GM23338 (cell line): ENCODE measurements around the gene OCA2. TPM values are rescaled to one million over a fixed set of nuclear protein-coding genes. Genes with fewer than 3 reads are reported as not detected.

Experiments
- ATAC-seq: fragments of 200-7000 bp; cut with Tn5 transposase; 3 replicates; pipeline ENCODE4 v1.9.1; 2020
- DNase-seq: peaks from one replicate; pipeline ENCODE4 v3.0.0-alpha.2; 2015; ENCODE audit warnings: low spot score
- H2AFZ ChIP-seq: fragments of 200-600 bp; sonication (generic); 2 replicates; pipeline ENCODE4 v1.8.0; 2016; ENCODE audit warnings: antibody characterized with exemption, mild to moderate bottlenecking, moderate library complexity
- H3F3A ChIP-seq: fragments of 200-600 bp; sonication (generic); replicated peaks from 2 replicates; pipeline ENCODE4 v1.8.0; 2017; ENCODE audit warnings: antibody characterized with exemption, mixed run types, low read depth
- H3K27ac ChIP-seq: fragments of 200-600 bp; sonication (generic); 2 replicates; pipeline ENCODE4 v1.6.1; 2016; ENCODE audit warnings: low read depth
- H3K27me3 ChIP-seq: fragments of 200-600 bp; sonication (generic); 2 replicates; pipeline ENCODE4 v1.8.0; 2016; ENCODE audit warnings: mild to moderate bottlenecking, mixed run types, moderate library complexity; ENCODE audit not compliant: insufficient read depth
- H3K36me3 ChIP-seq: fragments of 200-600 bp; sonication (generic); 2 replicates; pipeline ENCODE4 v1.8.0; 2016; ENCODE audit warnings: mild to moderate bottlenecking; ENCODE audit not compliant: insufficient read depth
- H3K4me1 ChIP-seq: fragments of 200-600 bp; sonication (generic); 2 replicates; pipeline ENCODE4 v1.8.0; 2016; ENCODE audit warnings: mild to moderate bottlenecking, moderate library complexity; ENCODE audit not compliant: insufficient read depth
- H3K4me2 ChIP-seq: fragments of 200-600 bp; sonication (generic); 2 replicates; pipeline ENCODE4 v1.7.1; 2017; ENCODE audit warnings: mixed run types
- H3K4me3 ChIP-seq: fragments of 200-600 bp; sonication (generic); 2 replicates; pipeline ENCODE4 v1.6.1; 2016; ENCODE audit warnings: mixed run types
- H3K79me2 ChIP-seq: fragments of 200-600 bp; sonication (generic); replicated peaks from 2 replicates; pipeline ENCODE4 v1.8.0; 2017; ENCODE audit warnings: mild to moderate bottlenecking; ENCODE audit not compliant: insufficient read depth
- H3K9me2 ChIP-seq: fragments of 200-600 bp; sonication (generic); 2 replicates; pipeline ENCODE4 v1.8.0; 2017; ENCODE audit not compliant: insufficient read depth
- H4K20me1 ChIP-seq: fragments of 200-600 bp; sonication (generic); replicated peaks from 2 replicates; pipeline ENCODE4 v1.8.0; 2017; ENCODE audit warnings: mild to moderate bottlenecking; ENCODE audit not compliant: insufficient read depth
- H3K27ac Mint-ChIP-seq: 2 replicates; pipeline ENCODE4 v1.8.0; 2020; ENCODE audit warnings: inconsistent platforms, mild to moderate bottlenecking, moderate library complexity, mixed read lengths
- H3K27me3 Mint-ChIP-seq: 3 replicates; pipeline ENCODE4 v1.8.0; 2022; ENCODE audit warnings: low read depth, mild to moderate bottlenecking, moderate library complexity, mixed read lengths, inconsistent platforms; ENCODE audit not compliant: insufficient read depth, poor library complexity
- H3K36me3 Mint-ChIP-seq: 3 replicates; pipeline ENCODE4 v1.8.0; 2021; ENCODE audit warnings: low read depth, mild to moderate bottlenecking, inconsistent platforms, moderate library complexity, mixed read lengths
- H3K4me1 Mint-ChIP-seq: 3 replicates; pipeline ENCODE4 v1.8.0; 2020; ENCODE audit warnings: mild to moderate bottlenecking, inconsistent platforms, mixed read lengths
- H3K4me3 Mint-ChIP-seq: 3 replicates; pipeline ENCODE4 v1.8.0; 2021; ENCODE audit warnings: moderate library complexity, mild to moderate bottlenecking, inconsistent platforms, mixed read lengths
- H3K9me3 Mint-ChIP-seq: 3 replicates; pipeline ENCODE4 v1.8.0; 2020; ENCODE audit warnings: moderate library complexity, mild to moderate bottlenecking, inconsistent platforms, mixed read lengths
- CREB1 ChIP-seq: fragments of 250-450 bp; sonication (Bioruptor Pico); IDR thresholded peaks from 2 replicates; pipeline ENCODE4 v1.5.0; 2020; ENCODE audit warnings: low read depth, mild to moderate bottlenecking, moderate library complexity
- ETS1 ChIP-seq: IDR thresholded peaks from 2 replicates; pipeline ENCODE4 v1.6.1; 2016; ENCODE audit warnings: antibody characterized with exemption
- EZH2 ChIP-seq: fragments of 200-600 bp; sonication (generic); IDR thresholded peaks from one replicate; pipeline ENCODE4 v1.8.0; 2017; ENCODE audit warnings: antibody characterized with exemption, mild to moderate bottlenecking, low read depth; ENCODE audit not compliant: unreplicated experiment
- JUNB ChIP-seq: IDR thresholded peaks from one replicate; pipeline ENCODE4 v1.6.1; 2016; ENCODE audit warnings: antibody characterized with exemption; ENCODE audit not compliant: unreplicated experiment
- NANOG ChIP-seq: IDR thresholded peaks from 2 replicates; pipeline ENCODE4 v1.6.1; 2016; ENCODE audit warnings: antibody characterized with exemption, borderline replicate concordance
- POLR2AphosphoS5 ChIP-seq: IDR thresholded peaks from 2 replicates; pipeline ENCODE4 v1.6.1; 2016; ENCODE audit warnings: antibody characterized with exemption, low read depth
- REST ChIP-seq: IDR thresholded peaks from one replicate; pipeline ENCODE4 v1.6.1; 2018; ENCODE audit warnings: antibody characterized with exemption; ENCODE audit not compliant: unreplicated experiment
- STAT1 ChIP-seq: IDR thresholded peaks from one replicate; pipeline ENCODE4 v1.6.1; 2016; ENCODE audit warnings: antibody characterized with exemption; ENCODE audit not compliant: unreplicated experiment
- ZNF114 ChIP-seq: fragments of 250-450 bp; sonication (Bioruptor Pico); IDR thresholded peaks from 2 replicates; pipeline ENCODE4 v1.5.0; 2020; ENCODE audit warnings: mild to moderate bottlenecking, moderate library complexity
- ZNF331 ChIP-seq: fragments of 250-450 bp; sonication (Bioruptor Pico); IDR thresholded peaks from 2 replicates; pipeline ENCODE4 v1.5.0; 2020; ENCODE audit warnings: low read depth, mild to moderate bottlenecking, moderate library complexity
- ZNF462 ChIP-seq: fragments of 250-450 bp; sonication (Bioruptor Pico); IDR thresholded peaks from 2 replicates; pipeline ENCODE4 v1.5.0; 2020; ENCODE audit warnings: mild to moderate bottlenecking, moderate library complexity
- polyA plus RNA-seq: library from polyadenylated mRNA; unstranded; fragments of >200 nt; fragmentation: Nextera tagmentation; extraction: Ambion mirVana; gene quantifications from 2 replicates; pipeline ENCODE4 v1.2.1, GENCODE V29; 2016
- total RNA-seq: library from RNA; depleted of rRNA; stranded (reverse); fragments of >200 nt; shearing (Covaris generic); gene quantifications from 2 replicates; pipeline ENCODE4 v1.2.3, GENCODE V29; 2014
- TF ChIP-seq, protein P1 (sequence below), 2 experiments: fragments of 200-600 bp in 1 of 2; sonication (generic) in 1 of 2; conservative IDR thresholded peaks; 2 replicates each; pipeline versions ENCODE4 v1.5.1 to v1.6.1; 2016 to 2017; ENCODE audit warnings: antibody characterized with exemption in 2 of 2, low read depth in 2 of 2, mild to moderate bottlenecking in 2 of 2, moderate library complexity in 1 of 2

Gene OCA2
- total and polyA plus RNA-seq, 2 experiments from 2014 or later, result 0.40 to 0.69 TPM

DNA sequence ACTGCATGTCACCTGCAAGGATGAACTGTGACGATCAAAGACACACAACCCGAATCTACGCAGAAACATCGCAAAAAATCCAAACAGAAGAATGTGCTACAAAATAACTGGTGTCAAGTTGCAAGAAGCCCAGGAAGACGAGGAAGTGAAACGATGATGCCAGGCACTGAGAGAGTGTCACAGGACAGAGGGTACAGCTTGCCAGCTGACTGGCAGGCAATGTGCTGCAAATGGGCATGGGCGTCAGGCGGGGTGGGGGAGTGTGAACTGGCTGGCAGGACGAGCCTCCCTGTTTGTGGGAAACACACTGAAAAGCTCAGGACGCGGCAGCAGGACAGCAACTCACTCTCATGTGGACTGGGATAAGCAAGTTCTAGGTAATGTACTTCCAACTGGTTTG is 28.9 kb upstream of the OCA2 start (continued):
- no peak for TF ChIP-seq ZNF331 (CRISPR knock-in tag)
- no peak for TF ChIP-seq ETS1
- TF ChIP-seq EZH2, result no peak
- TF ChIP-seq JUNB, result no peak
- TF ChIP-seq STAT1, result no peak

DNA sequence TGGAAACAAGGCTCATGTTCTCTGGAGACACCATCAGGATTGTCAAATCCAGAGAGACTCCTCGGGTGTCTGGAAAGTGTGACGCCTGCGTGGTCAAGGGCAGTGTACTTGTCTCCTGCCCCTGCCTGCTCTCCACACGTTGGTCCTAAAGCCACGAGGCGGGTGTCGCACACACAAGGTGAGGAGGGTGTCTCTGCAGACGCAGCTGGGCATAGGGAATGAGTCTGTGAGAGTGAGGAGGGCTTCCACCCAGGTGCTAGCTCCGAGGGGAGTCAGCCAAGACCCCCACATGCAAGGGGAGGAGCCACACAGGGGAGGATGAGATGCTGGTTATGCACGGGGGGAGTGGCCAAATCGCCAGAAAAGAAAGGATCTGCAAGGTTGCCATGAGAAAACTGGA is 27.9 kb upstream of the OCA2 start:
- H4K20me1 ChIP-seq, result peaks cover 6% of the 10 kb centered on the region
- H3F3A ChIP-seq, result no peaks in the 10 kb centered on the region
- peaks cover under 1% of the 10 kb centered on the region for H3K4me1 Mint-ChIP-seq
- H3K27me3 ChIP-seq, result no peaks in the 10 kb centered on the region
- no peak overlapping the region for H3K4me3 Mint-ChIP-seq
- H3K27ac Mint-ChIP-seq, result no peak overlapping the region
- no peak overlapping the region for H3K4me2 ChIP-seq
- peaks cover 2% of the 10 kb centered on the region for H3K27me3 Mint-ChIP-seq
- H3K9me2 ChIP-seq, result no peaks in the 10 kb centered on the region
- H3K27ac ChIP-seq, result no peak overlapping the region
- H3K36me3 Mint-ChIP-seq, result peaks cover 73% of the 10 kb centered on the region
- H3K4me1 ChIP-seq, result no peaks in the 10 kb centered on the region
- DNase-seq (no peak), ATAC-seq (no peak)
- H3K9me3 Mint-ChIP-seq, result no peaks in the 10 kb centered on the region
- H3K79me2 ChIP-seq, result peaks cover 5% of the 10 kb centered on the region; the same call in 1 of the 2 replicates
- no peak overlapping the region for H3K4me3 ChIP-seq
- H2AFZ ChIP-seq, result no peak overlapping the region
- peaks cover 6% of the 10 kb centered on the region for H3K36me3 ChIP-seq
- no peak for TF ChIP-seq ZNF114 (CRISPR knock-in tag)
- TF ChIP-seq POLR2AphosphoS5, result no peak
- TF ChIP-seq JUNB, result no peak
- no peak for TF ChIP-seq ZNF331 (CRISPR knock-in tag)
- TF ChIP-seq, protein P1, sequence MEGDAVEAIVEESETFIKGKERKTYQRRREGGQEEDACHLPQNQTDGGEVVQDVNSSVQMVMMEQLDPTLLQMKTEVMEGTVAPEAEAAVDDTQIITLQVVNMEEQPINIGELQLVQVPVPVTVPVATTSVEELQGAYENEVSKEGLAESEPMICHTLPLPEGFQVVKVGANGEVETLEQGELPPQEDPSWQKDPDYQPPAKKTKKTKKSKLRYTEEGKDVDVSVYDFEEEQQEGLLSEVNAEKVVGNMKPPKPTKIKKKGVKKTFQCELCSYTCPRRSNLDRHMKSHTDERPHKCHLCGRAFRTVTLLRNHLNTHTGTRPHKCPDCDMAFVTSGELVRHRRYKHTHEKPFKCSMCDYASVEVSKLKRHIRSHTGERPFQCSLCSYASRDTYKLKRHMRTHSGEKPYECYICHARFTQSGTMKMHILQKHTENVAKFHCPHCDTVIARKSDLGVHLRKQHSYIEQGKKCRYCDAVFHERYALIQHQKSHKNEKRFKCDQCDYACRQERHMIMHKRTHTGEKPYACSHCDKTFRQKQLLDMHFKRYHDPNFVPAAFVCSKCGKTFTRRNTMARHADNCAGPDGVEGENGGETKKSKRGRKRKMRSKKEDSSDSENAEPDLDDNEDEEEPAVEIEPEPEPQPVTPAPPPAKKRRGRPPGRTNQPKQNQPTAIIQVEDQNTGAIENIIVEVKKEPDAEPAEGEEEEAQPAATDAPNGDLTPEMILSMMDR (conservative IDR thresholded peaks at IDR 0.05; ENCODE audit: low read depth in 2 of 2), result no peak
- no peak for TF ChIP-seq REST
- no peak for TF ChIP-seq ZNF462 (CRISPR knock-in tag)
- no peak for TF ChIP-seq ETS1
- TF ChIP-seq CREB1, result no peak
- TF ChIP-seq NANOG, result no peak
